GM12801 (cell line): ENCODE results near the gene CLDN16.

Experiments used
- TF ChIP-seq, protein P1 (sequence below): IDR thresholded peaks from one replicate; pipeline ENCODE4 v1.5.1; 2011; ENCODE audit warnings: control low read depth; ENCODE audit not compliant: insufficient read length; ENCODE audit errors: extremely low read depth

CLDN16 gene

DNA sequence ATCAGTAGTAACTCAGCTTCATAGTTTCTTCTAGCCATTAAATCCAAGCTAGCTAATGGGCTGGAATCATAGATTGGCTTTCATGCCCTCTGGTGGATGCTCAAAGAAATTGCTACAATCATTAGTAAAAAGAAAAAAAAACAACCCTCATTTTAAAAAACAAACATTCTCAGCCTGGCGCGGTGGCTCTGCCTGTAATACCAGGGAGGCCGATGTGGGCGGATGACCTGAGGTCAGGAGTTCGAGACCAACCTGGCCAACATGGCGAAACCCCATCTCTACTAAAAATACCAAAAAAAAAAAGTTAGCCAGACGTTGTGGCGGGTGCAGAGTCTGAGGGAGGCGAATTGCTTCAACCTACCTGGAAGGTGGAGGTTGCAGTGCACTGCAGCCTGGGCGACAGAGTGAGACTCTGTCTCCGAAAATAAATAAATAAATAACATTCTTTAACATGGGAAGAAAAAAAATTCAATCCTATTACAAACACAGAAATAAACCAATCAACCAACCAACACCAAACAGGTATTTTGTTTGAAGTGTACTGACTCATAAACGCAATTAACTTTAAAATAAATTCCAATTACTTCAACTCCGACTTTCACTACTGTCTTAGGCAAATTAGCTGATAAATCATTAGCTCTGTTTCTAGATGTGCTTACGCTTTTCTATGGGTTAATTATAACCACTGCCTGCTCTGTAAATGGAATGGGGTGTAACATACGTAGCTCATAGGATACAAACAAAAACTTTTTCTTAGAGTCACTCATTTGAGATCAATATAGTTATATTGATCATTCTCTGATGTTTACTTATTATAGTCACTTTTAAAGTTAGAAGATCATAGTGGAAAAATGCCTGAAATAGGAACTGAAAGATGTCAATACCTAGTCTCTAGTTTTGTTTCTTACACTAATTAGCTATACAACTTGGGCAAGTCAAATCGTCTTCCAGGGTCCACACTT is 36.8 kb downstream of the CLDN16 start:
- TF ChIP-seq, protein P1, sequence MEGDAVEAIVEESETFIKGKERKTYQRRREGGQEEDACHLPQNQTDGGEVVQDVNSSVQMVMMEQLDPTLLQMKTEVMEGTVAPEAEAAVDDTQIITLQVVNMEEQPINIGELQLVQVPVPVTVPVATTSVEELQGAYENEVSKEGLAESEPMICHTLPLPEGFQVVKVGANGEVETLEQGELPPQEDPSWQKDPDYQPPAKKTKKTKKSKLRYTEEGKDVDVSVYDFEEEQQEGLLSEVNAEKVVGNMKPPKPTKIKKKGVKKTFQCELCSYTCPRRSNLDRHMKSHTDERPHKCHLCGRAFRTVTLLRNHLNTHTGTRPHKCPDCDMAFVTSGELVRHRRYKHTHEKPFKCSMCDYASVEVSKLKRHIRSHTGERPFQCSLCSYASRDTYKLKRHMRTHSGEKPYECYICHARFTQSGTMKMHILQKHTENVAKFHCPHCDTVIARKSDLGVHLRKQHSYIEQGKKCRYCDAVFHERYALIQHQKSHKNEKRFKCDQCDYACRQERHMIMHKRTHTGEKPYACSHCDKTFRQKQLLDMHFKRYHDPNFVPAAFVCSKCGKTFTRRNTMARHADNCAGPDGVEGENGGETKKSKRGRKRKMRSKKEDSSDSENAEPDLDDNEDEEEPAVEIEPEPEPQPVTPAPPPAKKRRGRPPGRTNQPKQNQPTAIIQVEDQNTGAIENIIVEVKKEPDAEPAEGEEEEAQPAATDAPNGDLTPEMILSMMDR = no peak

DNA sequence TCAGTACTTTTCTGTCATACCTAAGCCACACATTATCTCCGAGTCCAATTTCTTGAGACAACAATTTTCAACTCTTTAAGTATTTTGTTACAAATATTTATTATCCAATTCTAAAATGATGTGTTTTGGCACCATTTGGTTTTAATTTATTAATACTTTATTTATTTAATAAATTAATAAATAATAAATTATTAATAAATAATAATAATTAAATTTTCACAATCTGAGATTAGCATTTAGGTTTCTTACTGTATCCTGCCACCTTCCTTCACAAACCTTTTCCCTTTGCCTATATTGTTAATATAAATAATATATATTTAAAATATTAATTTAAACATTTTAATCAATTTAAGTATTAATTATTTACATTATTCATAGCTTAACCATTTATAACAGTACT is 37.9 kb downstream of the CLDN16 start:
- TF ChIP-seq, protein P1 = no peak

DNA sequence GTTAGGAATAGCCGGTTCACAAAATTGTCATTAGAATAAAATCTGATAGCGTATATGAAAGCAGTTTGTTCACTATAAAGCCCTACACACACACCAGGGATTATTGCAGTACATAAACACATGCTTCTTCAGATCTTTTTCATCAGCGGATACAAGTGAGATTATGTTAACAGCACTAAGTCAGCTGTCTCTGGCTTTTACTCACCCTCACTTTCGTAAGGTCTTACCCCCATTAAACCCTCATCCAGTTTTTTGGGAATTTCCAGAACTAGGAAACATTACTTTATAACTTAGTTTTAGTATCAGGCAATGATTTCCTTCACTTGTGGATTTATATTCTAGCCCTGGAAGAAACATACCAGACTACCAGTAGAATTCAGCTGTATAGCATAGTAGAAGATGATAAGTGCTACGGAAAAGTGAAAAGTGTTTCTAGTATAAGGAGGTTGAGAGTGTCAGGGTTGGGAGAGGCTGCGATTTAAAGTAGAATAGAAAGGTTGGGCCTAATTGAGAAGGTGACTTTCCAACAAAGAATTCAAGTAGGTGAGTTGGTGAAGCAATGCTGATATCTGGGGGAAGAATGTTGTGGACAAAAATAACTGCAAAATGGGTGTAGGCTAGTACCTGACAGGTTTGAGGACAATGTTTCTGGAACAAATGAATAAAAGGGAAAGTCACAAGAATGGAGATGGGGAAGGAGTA is 39.0 kb downstream of the CLDN16 start:
- TF ChIP-seq, protein P1 = no peak

DNA sequence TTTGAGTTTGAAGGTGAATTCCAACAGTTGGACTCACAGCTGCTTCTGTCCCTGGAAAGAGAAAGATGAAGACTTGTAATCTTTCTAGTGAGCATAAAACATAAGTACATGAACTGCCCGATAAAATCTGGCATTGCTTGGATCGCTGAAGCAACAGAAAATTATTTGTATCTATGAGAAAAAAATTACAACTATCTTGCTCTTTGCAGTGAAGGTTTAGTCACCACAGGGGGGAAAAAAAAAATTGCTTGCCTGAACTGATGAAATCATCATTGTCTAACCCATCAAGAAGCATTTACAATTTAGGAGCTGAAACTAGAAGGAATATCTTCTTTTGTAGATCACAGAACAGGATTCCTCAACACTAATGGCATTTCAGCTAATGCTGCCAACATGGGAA is 41.7 kb downstream of the CLDN16 start:
- TF ChIP-seq, protein P1 = no peak

DNA sequence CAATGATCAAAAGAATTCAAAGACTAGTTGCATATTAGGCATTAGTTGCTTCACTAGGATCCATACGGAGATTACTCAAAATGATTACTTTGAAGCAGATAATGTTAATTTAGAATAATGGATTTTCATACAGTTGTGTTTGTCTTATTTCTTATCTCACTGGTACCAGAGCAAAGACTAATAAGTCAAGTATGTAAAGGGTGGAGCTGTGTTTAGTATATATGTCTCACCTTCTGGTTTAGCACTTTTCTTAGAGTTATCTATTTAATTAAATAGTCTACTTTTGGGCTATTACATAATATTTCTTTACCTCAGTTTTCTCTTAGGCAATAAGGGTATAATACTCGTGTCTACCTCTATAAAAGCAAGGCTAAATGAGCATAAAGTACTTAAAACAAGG is 42.9 kb downstream of the CLDN16 start:
- TF ChIP-seq, protein P1 = no peak

DNA sequence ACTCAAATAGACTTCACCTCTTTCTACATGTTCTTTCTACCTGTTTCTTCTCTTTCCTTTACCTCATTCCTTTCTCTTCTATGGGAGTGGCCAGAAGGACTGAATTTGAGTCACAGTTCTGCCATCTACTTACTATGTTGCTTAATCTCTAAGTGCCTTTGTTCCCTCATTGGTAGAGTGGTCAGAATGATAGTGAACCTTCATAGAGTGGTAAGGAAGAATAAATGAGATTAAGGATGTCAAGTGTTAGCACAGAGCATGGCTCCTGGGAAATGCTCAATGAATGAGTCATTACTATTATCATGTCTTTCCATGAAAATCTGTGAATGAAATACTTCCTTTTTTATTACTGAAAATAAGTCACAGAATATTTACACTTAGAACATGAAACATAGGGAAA is 44.3 kb downstream of the CLDN16 start:
- TF ChIP-seq, protein P1 = no peak

DNA sequence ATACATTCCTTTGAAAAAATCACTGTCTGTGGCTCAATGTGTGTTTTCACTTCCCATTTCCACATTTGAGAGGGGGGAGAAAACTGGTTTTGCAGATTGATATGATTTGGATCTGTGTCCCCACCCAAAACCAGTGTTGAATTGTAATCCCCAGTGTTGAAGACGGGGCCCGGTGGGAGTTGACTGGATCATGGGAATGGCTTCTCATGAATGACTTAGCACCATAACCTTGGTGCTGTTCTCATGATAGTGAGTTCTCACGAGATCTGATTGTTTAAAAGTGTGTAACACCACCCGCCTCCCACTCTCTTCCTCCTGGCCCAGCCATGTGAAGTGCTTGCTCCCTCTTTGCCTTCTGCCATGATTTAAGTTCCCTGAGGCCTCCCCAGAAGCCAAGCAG is 45.7 kb downstream of the CLDN16 start:
- TF ChIP-seq, protein P1 = no peak
